ENCODE results near the gene SPANXN5.
"Not testable (repeated sequence)": the region's sequence is repeated elsewhere in the genome, so short reads cannot be mapped to it uniquely, and the experiment has no call there.

Gene SPANXN5

DNA sequence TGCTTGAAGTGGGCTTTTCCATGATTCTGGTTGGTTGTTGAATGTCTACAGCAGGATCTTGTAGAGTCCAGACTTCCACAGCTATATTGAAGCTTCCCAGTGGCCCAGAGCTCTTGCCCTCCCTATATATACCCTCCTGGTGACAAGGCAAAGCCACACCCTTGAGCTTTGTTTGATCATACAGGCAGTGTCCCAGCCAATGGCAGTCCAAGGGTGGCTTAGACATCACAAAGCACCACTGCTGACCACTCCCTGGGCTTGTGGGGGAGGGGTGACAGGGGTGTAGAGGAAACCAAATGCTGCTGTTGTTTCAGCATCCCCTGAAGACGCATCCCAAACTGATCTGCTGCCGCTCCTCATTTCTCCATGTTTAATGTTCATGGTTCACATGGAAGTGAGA, at the start of gene SPANXN5:
TSS of gene SPANXN5 (minus strand) at position 101 of the 400 bp plus-strand sequence. CDS start at position 22, 79 bp downstream.
- DNase-seq (ENCODE audit: low spot score) = not testable (repeated sequence)

DNA sequence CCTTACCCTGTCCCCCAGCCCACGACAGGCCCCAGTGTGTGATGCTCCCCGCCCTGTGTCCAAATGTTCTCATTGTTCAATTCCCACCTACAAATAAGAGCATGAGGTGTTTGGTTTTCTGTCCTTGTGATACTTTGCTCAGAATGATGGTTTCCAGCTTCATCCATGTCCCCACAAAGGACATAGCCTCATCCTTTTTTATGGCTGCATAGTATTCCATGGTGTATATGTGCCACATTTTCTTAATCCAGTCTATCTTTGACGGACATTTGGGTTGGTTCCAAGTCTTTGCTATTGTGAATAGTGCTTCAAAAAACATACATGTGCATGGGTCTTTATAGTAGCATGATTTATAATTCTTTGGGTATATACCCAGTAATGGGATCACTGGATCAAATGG, 46.4 kb upstream of the SPANXN5 start:
- not testable (repeated sequence) for DNase-seq (ENCODE audit: low spot score)

DNA sequence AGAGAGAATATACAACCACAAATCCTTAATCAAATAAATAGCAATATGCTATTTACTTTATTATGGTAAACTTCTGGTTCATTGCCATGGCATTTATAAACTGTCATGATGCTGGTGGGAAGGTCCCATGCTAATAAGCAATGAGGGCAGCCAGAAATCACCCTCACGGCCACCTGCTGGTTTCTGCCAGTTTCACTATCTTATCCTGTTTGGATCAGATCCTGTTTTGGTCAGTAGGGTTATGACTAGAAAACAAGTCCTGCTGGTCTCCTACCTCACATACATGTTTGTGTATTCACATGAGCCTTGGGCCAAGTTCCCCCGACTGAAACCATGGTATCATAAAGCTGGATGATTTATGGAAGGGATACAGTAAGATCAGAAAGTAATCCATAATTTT, 41.9 kb upstream of the SPANXN5 start:
- DNase-seq (ENCODE audit: low spot score) = no peak

DNA sequence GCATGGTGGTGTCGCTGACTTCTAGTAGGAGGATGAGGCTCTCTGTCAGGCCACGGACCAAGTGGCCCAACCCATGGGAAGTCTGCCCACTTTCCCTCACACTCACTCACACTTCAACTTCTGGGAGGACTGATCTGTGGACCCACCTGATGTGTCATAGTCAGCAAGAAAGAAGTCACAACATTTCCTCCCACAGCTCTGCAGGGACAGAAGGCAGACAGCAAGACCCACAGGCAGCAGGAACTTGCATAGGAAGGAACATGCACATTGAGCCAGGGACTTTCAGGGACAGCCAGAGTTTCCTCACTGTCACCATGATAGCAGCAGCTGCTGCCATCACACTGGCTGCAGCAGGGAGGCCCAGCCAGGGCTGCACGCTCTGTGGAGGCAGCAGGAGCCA, 33.3 kb upstream of the SPANXN5 start:
- DNase-seq (ENCODE audit: low spot score) = no peak

DNA sequence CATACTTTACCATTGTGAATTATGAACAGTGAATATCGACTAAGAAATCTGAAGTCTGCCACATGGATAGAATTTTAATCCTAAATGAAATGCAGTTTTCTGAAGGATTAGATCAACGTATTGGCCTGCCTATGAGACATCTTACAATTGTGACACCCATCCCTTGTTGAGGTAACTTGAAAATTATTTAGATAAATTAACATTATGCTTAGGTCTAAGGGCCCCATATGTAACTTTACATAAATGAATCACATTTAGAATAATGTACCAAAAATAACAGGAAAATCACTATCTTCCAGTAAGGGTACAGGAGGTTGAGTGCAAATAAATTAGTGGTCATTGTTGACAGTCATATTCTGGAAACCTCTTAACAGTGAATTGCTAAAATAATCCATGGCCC, 27.4 kb upstream of the SPANXN5 start:
- no peak for DNase-seq (ENCODE audit: low spot score)

- DNase-seq (ENCODE audit: low spot score) = no peak
These were observed 24.0 kb upstream of the SPANXN5 start for GRCh38 chrX:52821079-52821760.

DNA sequence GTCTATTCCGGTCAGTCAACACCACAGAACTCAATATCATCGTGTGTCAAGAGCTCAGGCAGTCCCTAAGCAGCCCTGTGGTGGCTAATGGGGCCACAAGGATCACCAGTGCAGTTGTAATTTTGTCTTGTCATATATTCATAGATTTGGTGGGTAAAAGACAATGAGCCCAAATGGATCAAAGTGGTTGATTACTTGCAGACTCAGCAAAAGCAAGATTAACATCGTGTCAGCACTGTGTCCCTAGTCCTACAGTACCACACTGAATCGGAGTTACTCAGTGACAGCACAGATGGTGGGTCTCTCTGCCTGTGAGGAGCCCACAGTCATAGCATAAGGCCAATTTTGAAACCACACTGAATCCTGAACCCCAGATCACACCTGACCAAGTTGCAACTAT, 22.6 kb upstream of the SPANXN5 start:
- DNase-seq (ENCODE audit: low spot score) = no peak

- DNase-seq (ENCODE audit: low spot score) = no peak
These were observed 13.9 kb upstream of the SPANXN5 start, which contains the start of gene XAGE5 for GRCh38 chrX:52811065-52811625. Gene XAGE5 (plus strand): TSS chrX:52811287. CDS start chrX:52812567, 1,280 bp downstream.

GRCh38 chrX:52804876-52805275, 7.6 kb upstream of the SPANXN5 start:
- DNase-seq (ENCODE audit: low spot score) = not testable (repeated sequence)

- DNase-seq (ENCODE audit: low spot score) = not testable (repeated sequence)
These were observed 23.7 kb downstream of the SPANXN5 start for GRCh38 chrX:52773504-52773903.

GRCh38 chrX:52765983-52766382, 31.2 kb downstream of the SPANXN5 start:
- DNase-seq (ENCODE audit: low spot score) = not testable (repeated sequence)

DNA sequence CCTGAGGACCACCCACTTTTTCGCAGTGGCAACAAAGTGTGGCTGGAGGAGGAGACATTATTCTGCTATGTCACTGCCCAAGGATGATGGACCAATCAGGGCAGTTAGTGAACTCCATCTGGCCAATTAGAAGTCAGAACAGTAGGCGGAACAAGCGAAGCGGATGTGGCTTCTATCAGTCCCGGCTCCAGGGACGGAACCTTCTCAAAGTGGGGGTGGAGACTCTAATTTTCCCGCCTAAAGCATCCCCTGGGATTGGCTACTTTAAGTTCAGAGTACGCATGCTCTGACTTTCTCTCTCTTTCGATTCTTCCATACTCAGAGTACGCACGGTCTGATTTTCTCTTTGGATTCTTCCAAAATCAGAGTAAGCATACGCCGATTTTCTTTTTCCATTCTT, 46.3 kb downstream of the SPANXN5 start, which contains the start of gene SSX2B:
TSS of gene SSX2B (plus strand) at position 301 of the 400 bp plus-strand sequence. CDS start 1,429 bp downstream, outside the sequence.
- not testable (repeated sequence) for DNase-seq (ENCODE audit: low spot score)
